Subcutaneous abdominal adipose tissue (tissue), 5 donors: Measurements from ENCODE around the gene MORN2.

Experiments used
- H3K27ac ChIP-seq: one replicate; pipeline ENCODE4 v1.7.0; 2013; ENCODE audit warnings: low read depth, mild to moderate bottlenecking, inconsistent platforms, low read length, moderate library complexity
- H3K27me3 ChIP-seq, 5 donors: one replicate each; pipeline ENCODE4 v1.7.0; 2013; ENCODE audit warnings: low read length in 5 of 5, inconsistent platforms in 1 of 5; ENCODE audit not compliant: control insufficient read depth in 5 of 5, insufficient read depth in 4 of 5
- H3K36me3 ChIP-seq, 5 donors: one replicate each; pipeline ENCODE4 v1.7.0; 2013; ENCODE audit warnings: low read length in 5 of 5; ENCODE audit not compliant: control insufficient read depth in 5 of 5, insufficient read depth in 5 of 5
- H3K4me1 ChIP-seq, 5 donors: one replicate each; pipeline ENCODE4 v1.7.0; 2013; ENCODE audit warnings: low read length in 5 of 5, mild to moderate bottlenecking in 3 of 5, moderate library complexity in 1 of 5; ENCODE audit not compliant: control insufficient read depth in 5 of 5, insufficient read depth in 5 of 5
- H3K4me3 ChIP-seq, 5 donors: one replicate each; pipeline ENCODE4 v1.7.0; 2013; ENCODE audit warnings: low read length in 5 of 5, low read depth in 1 of 5
- H3K9ac ChIP-seq, 5 donors: one replicate each; pipeline ENCODE4 v1.7.0; 2013; ENCODE audit warnings: low read length in 5 of 5, mild to moderate bottlenecking in 4 of 5, moderate library complexity in 3 of 5
- H3K9me3 ChIP-seq, 5 donors: one replicate each; pipeline ENCODE4 v1.7.0; 2013; ENCODE audit warnings: low read length in 5 of 5; ENCODE audit not compliant: control insufficient read depth in 5 of 5
- donor health status: healthy.
- donor health status: healthy.
- donor health status: healthy.
- donor health status: healthy.
- donor health status: healthy.

MORN2 gene

DNA sequence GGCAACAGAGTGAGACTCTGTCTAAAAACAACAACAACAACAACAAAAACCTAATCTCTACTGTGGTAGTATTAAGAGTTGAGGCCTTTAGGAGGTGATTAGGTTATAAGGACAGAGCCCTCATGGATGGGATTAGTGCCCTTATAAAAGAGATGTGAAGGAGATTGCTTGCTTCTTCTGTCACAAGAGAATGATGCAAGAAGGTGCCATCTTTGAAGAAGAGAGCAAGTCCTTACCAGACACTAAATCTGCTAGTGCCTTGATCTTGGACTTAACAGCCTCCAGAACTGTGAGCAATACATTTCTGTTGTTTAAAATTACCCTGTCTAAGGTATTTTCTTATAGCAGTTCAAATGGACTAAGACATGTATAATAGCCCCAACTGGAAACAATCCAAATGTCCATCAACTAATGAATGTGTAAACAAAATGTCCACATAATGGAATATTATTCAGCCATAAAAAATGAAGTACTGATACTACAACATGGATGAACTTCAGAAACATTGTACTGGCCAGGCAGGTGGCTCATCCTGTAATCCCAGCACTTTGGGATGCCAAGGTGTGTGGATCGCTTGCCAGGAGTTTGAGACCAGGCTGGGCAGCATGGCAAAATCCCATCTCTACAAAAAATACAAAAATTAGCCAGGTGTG lies 12.3 kb downstream of the MORN2 start:
- no peak overlapping the region for H3K4me3 ChIP-seq
- no peaks in the 10 kb centered on the region for H3K27me3 ChIP-seq
- no peak overlapping the region for H3K27ac ChIP-seq
- peaks cover 0 to 4% (median 0%) of the 10 kb centered on the region in 5 donors for H3K9me3 ChIP-seq
- no peaks in the 10 kb centered on the region for H3K4me1 ChIP-seq
- H3K36me3 ChIP-seq: no peaks in the 10 kb centered on the region
- no peak overlapping the region for H3K9ac ChIP-seq

DNA sequence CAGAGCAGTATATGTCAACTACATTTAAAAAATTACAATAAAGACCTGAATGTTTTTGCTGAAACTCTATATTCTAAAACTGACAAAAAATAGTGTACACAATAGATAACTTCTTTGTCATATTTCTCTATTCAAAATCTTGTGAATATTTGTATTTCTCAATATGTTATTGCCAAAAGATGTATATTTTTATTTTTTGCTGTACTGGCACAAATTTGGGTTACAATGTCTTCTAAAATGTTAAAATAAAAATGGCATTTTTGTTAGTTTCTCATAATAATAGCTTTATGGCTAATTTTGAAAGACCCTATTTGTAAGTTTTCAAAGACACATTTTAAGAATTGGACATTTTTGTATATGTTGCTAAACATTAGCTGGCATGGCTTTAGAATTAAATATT lies 13.3 kb downstream of the MORN2 start:
- Histone ChIP-seq H3K9ac (no peak overlapping the region), H3K4me1 (no peaks in the 10 kb centered on the region), H3K27ac (no peak overlapping the region), H3K4me3 (no peak overlapping the region), H3K27me3 (no peaks in the 10 kb centered on the region), H3K9me3 (peaks cover 0 to 4% (median 0%) of the 10 kb centered on the region in 5 donors), H3K36me3 (no peaks in the 10 kb centered on the region)

DNA sequence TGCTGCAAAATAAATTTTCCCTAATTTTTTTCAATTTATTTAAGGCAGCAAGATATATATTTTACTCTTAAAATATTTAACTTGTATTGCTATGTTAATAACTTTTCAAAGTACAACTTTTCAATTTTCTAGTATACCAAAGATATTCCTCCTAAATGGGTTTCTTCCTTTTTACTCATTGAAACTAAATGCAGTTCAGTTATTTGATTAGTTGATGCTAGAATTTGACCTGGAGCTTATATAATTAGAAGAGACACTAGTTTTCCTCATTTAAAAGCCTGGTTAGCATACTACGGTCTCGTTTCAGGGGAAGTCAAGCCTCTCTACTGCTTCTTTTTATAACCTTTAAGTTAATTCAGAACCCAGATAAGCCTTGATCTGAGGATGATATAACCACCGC lies 13.8 kb downstream of the MORN2 start, which contains the start of gene ARHGEF33:
TSS of gene ARHGEF33 (plus strand) at position 301 of the 400 bp plus-strand sequence. CDS start 29,573 bp downstream, outside the sequence.
- no peaks in the 10 kb centered on the region for H3K4me1 ChIP-seq
- H3K4me3 ChIP-seq: no peak within 1 kb of the TSS
- H3K27me3 ChIP-seq: no peaks in the 10 kb centered on the region
- H3K9me3 ChIP-seq: peaks cover 0 to 4% (median 0%) of the 10 kb centered on the region in 5 donors
- H3K36me3 ChIP-seq: no peaks in the 10 kb centered on the region
- no peak within 1 kb of the TSS for H3K27ac ChIP-seq
- no peak within 1 kb of the TSS for H3K9ac ChIP-seq

DNA sequence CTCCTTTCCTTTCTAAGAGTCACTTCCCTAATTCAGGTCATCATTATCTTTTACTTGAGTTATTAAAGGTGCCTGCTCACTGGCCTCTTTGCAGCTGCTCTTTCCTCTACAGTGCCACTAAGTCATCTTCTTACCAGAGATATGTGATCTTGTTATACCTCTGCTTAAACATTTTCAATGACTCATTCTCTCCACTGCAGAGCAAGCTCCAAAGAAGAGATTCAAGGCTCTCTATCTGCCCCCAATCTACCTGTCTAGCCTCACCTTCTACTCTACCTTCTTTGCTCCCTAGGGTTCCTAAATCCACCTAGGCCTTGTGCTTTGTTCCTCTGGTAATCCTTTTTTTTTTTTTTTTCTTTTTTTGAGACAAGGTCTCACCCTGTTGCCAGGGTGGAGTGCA lies 17.0 kb downstream of the MORN2 start:
- no peak overlapping the region for H3K4me3 ChIP-seq
- H3K27ac ChIP-seq: no peak overlapping the region
- peaks cover 0 to 4% (median 0%) of the 10 kb centered on the region in 5 donors for H3K9me3 ChIP-seq
- no peaks in the 10 kb centered on the region for H3K4me1 ChIP-seq
- H3K36me3 ChIP-seq: no peaks in the 10 kb centered on the region
- no peak overlapping the region for H3K9ac ChIP-seq
- no peaks in the 10 kb centered on the region for H3K27me3 ChIP-seq

DNA sequence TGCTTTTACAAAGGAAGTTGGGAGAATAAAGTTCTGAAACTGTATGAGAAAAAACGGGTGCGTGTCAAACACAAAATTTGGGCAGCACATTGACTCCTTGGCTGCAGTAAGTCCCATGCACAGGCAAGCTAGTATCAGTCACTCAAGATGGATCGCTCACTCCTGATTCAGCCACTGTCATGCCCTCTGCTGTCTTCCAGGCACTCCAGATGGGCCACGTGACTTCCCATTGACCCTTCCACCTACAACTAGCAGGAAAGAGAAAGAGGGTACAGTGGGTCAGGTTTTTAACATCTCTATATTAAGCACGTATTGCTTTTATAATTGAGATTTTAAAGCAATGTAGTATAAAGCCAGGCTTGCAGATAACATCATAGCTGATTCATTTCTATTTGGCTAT lies 22.5 kb downstream of the MORN2 start:
- Histone ChIP-seq H3K4me1 (no peaks in the 10 kb centered on the region), H3K27ac (no peak overlapping the region), H3K27me3 (no peaks in the 10 kb centered on the region), H3K9me3 (no peaks in the 10 kb centered on the region), H3K4me3 (no peak overlapping the region), H3K9ac (no peak overlapping the region), H3K36me3 (no peaks in the 10 kb centered on the region)

DNA sequence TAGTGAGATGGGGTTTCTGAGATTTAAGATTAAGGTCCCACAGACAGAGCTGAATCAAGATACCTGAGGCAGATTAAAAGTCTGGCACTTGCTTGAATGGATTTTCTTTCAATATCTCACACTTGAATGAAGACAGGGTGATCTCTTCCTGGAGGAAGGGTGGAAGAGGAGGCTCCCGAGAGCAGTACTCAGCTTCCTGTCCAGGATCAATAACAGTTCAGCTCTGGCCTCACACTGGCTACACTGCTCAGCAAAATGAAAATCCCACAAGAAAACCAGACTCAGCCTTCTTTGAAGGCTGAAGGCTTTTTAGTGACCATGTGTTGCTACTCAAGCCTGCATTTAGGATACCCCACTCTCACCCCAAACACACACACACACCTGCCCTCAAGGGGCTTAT lies 24.9 kb downstream of the MORN2 start:
- Histone ChIP-seq H3K4me3 (no peak overlapping the region), H3K4me1 (no peaks in the 10 kb centered on the region), H3K27ac (no peak overlapping the region), H3K27me3 (no peaks in the 10 kb centered on the region), H3K36me3 (no peaks in the 10 kb centered on the region), H3K9me3 (no peaks in the 10 kb centered on the region), H3K9ac (no peak overlapping the region)

DNA sequence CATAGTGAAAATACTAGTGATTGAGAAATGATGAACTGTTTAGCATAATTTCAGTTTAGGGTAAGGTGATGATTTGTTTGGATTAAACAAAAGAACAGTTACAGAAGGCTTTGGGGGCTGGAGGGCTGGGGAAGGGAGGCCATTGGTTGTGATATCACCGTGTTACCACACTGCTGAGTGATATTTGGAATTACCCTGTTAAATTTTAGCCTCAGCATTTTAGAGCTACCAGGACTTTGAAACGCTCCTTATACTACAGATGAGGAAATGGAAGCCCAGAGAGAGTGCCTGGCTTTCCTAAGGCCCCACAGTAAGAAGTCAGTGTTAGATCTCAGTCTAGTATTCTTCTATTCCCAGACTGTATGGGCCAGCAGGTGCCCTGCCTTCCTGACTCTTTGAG lies 29.5 kb downstream of the MORN2 start:
- Histone ChIP-seq H3K4me1 (no peaks in the 10 kb centered on the region), H3K27me3 (no peaks in the 10 kb centered on the region), H3K9me3 (no peaks in the 10 kb centered on the region), H3K4me3 (no peak overlapping the region), H3K9ac (no peak overlapping the region), H3K27ac (no peak overlapping the region), H3K36me3 (no peaks in the 10 kb centered on the region)

DNA sequence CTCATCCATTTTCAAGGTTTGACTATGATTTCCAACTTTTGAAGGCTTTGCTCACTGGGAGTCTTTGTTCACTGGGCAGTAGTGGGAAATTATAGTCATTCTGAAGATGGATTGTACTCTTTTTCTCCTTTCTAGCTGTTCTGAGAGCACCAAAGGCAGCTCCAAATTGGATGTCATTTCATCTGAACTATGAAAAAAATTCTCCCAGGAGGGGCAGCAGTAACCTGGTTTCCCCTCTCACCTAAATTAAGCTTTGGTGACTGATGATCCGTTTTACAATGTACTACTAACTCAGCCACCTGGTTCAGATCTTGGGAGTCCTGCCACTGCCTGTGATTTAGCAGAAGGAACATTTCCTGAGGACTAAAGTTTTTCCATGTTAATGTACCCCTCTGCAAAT lies 31.5 kb downstream of the MORN2 start:
- Histone ChIP-seq H3K27ac (no peak overlapping the region), H3K4me1 (no peaks in the 10 kb centered on the region), H3K9me3 (no peaks in the 10 kb centered on the region), H3K4me3 (no peak overlapping the region), H3K36me3 (no peaks in the 10 kb centered on the region), H3K9ac (no peak overlapping the region), H3K27me3 (no peaks in the 10 kb centered on the region)

DNA sequence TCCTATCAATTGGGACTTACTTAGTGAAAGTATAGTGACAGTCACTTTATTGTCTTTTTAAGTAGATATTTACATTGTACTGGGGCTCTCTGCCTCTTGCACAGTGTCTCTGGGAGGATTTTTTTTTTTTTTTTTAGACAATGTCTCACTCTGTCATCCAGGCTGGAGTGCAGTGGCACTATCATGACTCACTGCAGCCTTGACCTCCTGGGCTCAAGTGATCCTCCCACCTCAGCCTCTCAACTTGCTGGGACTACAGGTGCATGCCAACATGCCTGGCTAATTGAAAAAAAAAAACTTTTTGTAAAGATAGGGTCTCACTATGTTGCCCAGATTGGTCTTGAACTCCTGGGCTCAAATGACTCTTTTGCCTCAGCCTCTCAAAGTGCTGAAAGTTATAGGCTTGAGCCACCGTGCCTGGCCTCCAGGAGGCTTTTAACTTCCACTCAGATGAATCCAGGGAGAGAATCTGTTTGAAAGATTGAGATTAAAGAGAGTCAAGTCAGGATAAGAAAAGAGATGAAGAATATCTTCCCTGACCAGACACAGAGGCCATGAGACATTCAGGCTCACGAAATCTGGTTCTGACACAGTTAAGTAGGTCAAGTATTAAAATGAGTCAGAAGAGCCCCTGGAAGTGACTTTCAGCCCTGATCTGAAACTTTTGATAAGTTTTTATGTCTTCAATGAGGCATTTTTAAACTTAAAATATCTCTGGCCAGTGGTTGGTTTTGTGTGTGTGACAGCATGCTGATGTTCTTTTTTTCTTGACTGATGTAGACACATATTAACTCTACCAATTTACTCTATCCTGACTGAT lies 32.2 kb downstream of the MORN2 start:
- H3K27ac ChIP-seq: no peak overlapping the region
- no peaks in the 10 kb centered on the region for H3K36me3 ChIP-seq
- H3K4me1 ChIP-seq: no peaks in the 10 kb centered on the region
- no peak overlapping the region for H3K4me3 ChIP-seq
- H3K27me3 ChIP-seq: no peaks in the 10 kb centered on the region
- no peaks in the 10 kb centered on the region for H3K9me3 ChIP-seq
- H3K9ac ChIP-seq: no peak overlapping the region

DNA sequence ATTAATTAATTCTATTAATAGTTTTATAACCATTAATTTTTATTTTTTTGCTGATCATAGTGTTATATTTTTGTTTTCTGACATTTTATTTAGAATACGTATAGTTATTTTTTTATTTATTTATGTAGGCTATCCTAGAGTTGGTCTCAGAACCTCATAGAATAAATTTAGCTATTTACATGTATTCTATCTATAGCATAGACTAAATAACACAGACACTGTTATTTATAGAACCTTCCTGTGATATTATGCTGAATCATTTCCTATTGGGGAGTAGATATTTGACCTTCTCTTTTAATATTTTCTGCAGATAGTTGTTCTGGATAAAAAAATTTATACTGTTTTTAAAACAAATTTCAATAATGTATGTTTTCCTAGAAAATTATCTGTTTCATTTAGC lies 34.1 kb downstream of the MORN2 start:
- H3K9ac ChIP-seq: no peak overlapping the region
- no peaks in the 10 kb centered on the region for H3K27me3 ChIP-seq
- no peaks in the 10 kb centered on the region for H3K36me3 ChIP-seq
- no peaks in the 10 kb centered on the region for H3K9me3 ChIP-seq
- no peaks in the 10 kb centered on the region for H3K4me1 ChIP-seq
- no peak overlapping the region for H3K27ac ChIP-seq
- H3K4me3 ChIP-seq: no peak overlapping the region
